ENCODE data around the gene TBXT. TPM values are rescaled to one million over a fixed set of nuclear protein-coding genes. Genes with fewer than 3 reads are reported as not detected.
A peak's percentile ranks its signal among the peaks of the same experiment; 100 is the strongest.

Gene TBXT
- total and polyA plus RNA-seq, 9 of the 15 experiments (the other 6 are each of a cell fraction or from before 2014, with no cell fraction given): not detected

- Histone ChIP-seq H3K4me3 (no peak overlapping the region), H3K9me3 (replicated peaks; ENCODE audit: control insufficient read depth, insufficient read depth, low read depth, low read length) (no peaks in the 10 kb centered on the region), H3K4me1 (replicated peaks in 1 of 2; ENCODE audit: control insufficient read depth in 2 of 2, insufficient read depth in 2 of 2, low read length in 2 of 2) (no peaks in the 10 kb centered on the region), H2AFZ (ENCODE audit: low read depth, low read length) (no peak overlapping the region), H4K20me1 (replicated peaks; ENCODE audit: control insufficient read depth, insufficient read depth, low read length) (peaks cover 3% of the 10 kb centered on the region; the same call in 1 of the 2 replicates), H3K79me2 (ENCODE audit: control insufficient read depth, insufficient read depth, low read length) (no peaks in the 10 kb centered on the region), H3K27ac (ENCODE audit: extremely low read depth, low read depth, low read length) (no peak overlapping the region), H3K36me3 (ENCODE audit: control insufficient read depth, insufficient read depth, low read length) (no peaks in the 10 kb centered on the region), H3K9ac (ENCODE audit: insufficient read depth in 1 of 2, low read depth in 2 of 2, low read length in 2 of 2) (no peak overlapping the region), H3K9me1 (ENCODE audit: control insufficient read depth, insufficient read depth, low read length) (no peaks in the 10 kb centered on the region), H3K27me3 (ENCODE audit: control insufficient read depth in 2 of 2, insufficient read depth in 2 of 2, low read length in 2 of 2) (peaks cover 33 to 62% of the 10 kb centered on the region in 2 experiments), H3K4me2 (ENCODE audit: insufficient read depth, low read length) (no peak overlapping the region)
- ChIA-PET CTCF (ENCODE audit: low intra/inter-chr PET ratio) (no interaction called here), POLR2A (interaction anchor here (0.6 kb wide), 1 partner anchor 17 kb away, joined by 3 read pairs; no protein-coding TSS in a partner anchor)
- TF ChIP-seq ZNF174 (CRISPR knock-in tag; IDR thresholded peaks at IDR 0.05) (no peak), CTCF (IDR thresholded peaks at IDR 0.05 in 2 of 3, conservative IDR thresholded peaks at IDR 0.05 in 1 of 3; ENCODE audit: insufficient read depth in 2 of 3, low read depth in 1 of 3, low read length in 3 of 3) (0 out of 6 replicates have a peak, but pooled peaks of 1 of the 3 experiments have one; percentile 18)
- intact Hi-C loops (cut with micrococcal nuclease) (no loop called here), in situ Hi-C loops (cut with MboI) (no loop called here)
- no TSS peak for BruUV-seq (replicated peaks)
- FAIRE-seq: no peak
- peak; percentile 60 for ATAC-seq
- 2% methylated on average over 17 of the region's 17 CpGs for WGBS (ENCODE audit: insufficient coverage, low coverage, missing lambda C conversion rate)
- no peak for DNase-seq (ENCODE audit: extremely low read depth in 1 of 4, low spot score in 3 of 4)
These were observed 37.4 kb upstream of the TBXT start for GRCh38 chr6:166204852-166205650.

All from K562 (cell line).